ENCODE measurements around the gene KRT8. TPM values are rescaled to one million over a fixed set of nuclear protein-coding genes. Genes with fewer than 3 reads are reported as not detected.

KRT8 gene
- total and polyA plus RNA-seq, 2 donors, result 100 to 142 TPM

Other genes starting within 250 kb of the KRT8 start
- gene KRT1, start 224.7 kb downstream of the KRT8 start, total RNA-seq, result 9.3 TPM
- 507 TPM for gene KRT1, start 224.7 kb downstream of the KRT8 start, polyA plus RNA-seq
- gene KRT77, start 201.6 kb downstream of the KRT8 start, total RNA-seq, result 0.66 TPM
- 4.1 TPM for gene KRT77, start 201.6 kb downstream of the KRT8 start, polyA plus RNA-seq
- 0.14 TPM for gene KRT76, start 127.7 kb downstream of the KRT8 start, total RNA-seq
- 0.91 TPM for gene KRT76, start 127.7 kb downstream of the KRT8 start, polyA plus RNA-seq
- gene KRT3, start 109.0 kb downstream of the KRT8 start, total RNA-seq, result 0.14 TPM
- gene KRT3, start 109.0 kb downstream of the KRT8 start, polyA plus RNA-seq, result 1.0 TPM
- gene KRT4, start 91.0 kb downstream of the KRT8 start, total RNA-seq, result 0.66 TPM
- 24.8 TPM for gene KRT4, start 91.0 kb downstream of the KRT8 start, polyA plus RNA-seq
- 1.0 TPM for gene KRT79, start 70.8 kb downstream of the KRT8 start, total RNA-seq
- 25.8 TPM for gene KRT79, start 70.8 kb downstream of the KRT8 start, polyA plus RNA-seq
- gene KRT78, start 56.1 kb downstream of the KRT8 start, total RNA-seq, result 0.42 TPM
- 7.2 TPM for gene KRT78, start 56.1 kb downstream of the KRT8 start, polyA plus RNA-seq
- 23.6 TPM for gene KRT18, start 44.0 kb upstream of the KRT8 start, total RNA-seq
- gene KRT18, start 44.0 kb upstream of the KRT8 start, polyA plus RNA-seq, result 60.2 TPM
- gene EIF4B, start 101.4 kb upstream of the KRT8 start, total RNA-seq, result 432 TPM
- gene EIF4B, start 101.4 kb upstream of the KRT8 start, polyA plus RNA-seq, result 148 TPM
- gene TNS2, start 145.0 kb upstream of the KRT8 start, total RNA-seq, result 2.3 TPM
- 40.4 TPM for gene TNS2, start 145.0 kb upstream of the KRT8 start, polyA plus RNA-seq
- 9.1 TPM for gene SPRYD3, start 174.3 kb upstream of the KRT8 start, total RNA-seq
- 17.3 TPM for gene SPRYD3, start 174.3 kb upstream of the KRT8 start, polyA plus RNA-seq
- 10.0 TPM for gene IGFBP6, start 192.6 kb upstream of the KRT8 start, total RNA-seq
- 27.4 TPM for gene IGFBP6, start 192.6 kb upstream of the KRT8 start, polyA plus RNA-seq
- 0.61 TPM for gene SOAT2, start 198.4 kb upstream of the KRT8 start, total RNA-seq
- gene SOAT2, start 198.4 kb upstream of the KRT8 start, polyA plus RNA-seq, result 0.71 TPM